A673 (cell line): ENCODE measurements around the gene BUB1B. TPM values are rescaled to one million over a fixed set of nuclear protein-coding genes. Genes with fewer than 3 reads are reported as not detected.
A peak's percentile ranks its signal among the peaks of the same experiment; 100 is the strongest.

Experiments used
- BruUV-seq: library from RNA; stranded (reverse); fragments of 400-500 nt; replicated peaks from 2 replicates; lab custom pipeline; 2021; lab: Mats Ljungman, UMichigan
- CTCF ChIA-PET: fragments of 300-600 bp; sonication (Branson Sonifier 250); formaldehyde crosslinking; loops from one replicate; lab custom pipeline; 2022; ENCODE audit warnings: antibody characterized with exemption; lab: Charles Lee
- POLR2A ChIA-PET: fragments of 300-600 bp; sonication (Branson Sonifier 250); formaldehyde crosslinking; loops from one replicate; lab custom pipeline; 2022; ENCODE audit warnings: antibody characterized with exemption; ENCODE audit not compliant: low non-redundant PET; lab: Charles Lee
- DNase-seq: peaks from one replicate; pipeline ENCODE4 v3.0.0-alpha.2; 2015; ENCODE audit warnings: low spot score
- H3K27ac ChIP-seq: fragments of 200-600 bp; sonication (generic); 2 replicates; pipeline ENCODE4 v1.5.1; 2016; ENCODE audit warnings: mixed run types, low read depth, mild to moderate bottlenecking, mixed read lengths, antibody characterized with exemption, low read length; ENCODE audit not compliant: poor library complexity, severe bottlenecking
- H3K27me3 ChIP-seq: fragments of 200-600 bp; sonication (generic); replicated peaks from 2 replicates; pipeline ENCODE4 v1.6.1; 2017; ENCODE audit warnings: mixed run types, low read depth, mild to moderate bottlenecking, mixed read lengths, antibody characterized with exemption, low read length; ENCODE audit not compliant: insufficient read depth, poor library complexity
- H3K36me3 ChIP-seq: fragments of 200-600 bp; sonication (generic); 2 replicates; pipeline ENCODE4 v1.6.1; 2016; ENCODE audit warnings: mixed run types, mild to moderate bottlenecking, mixed read lengths, antibody characterized with exemption, low read length; ENCODE audit not compliant: insufficient read depth, poor library complexity, severe bottlenecking
- H3K4me1 ChIP-seq: fragments of 200-600 bp; sonication (generic); 2 replicates; pipeline ENCODE4 v1.6.1; 2017; ENCODE audit warnings: mixed run types, mild to moderate bottlenecking, mixed read lengths, antibody characterized with exemption, low read length; ENCODE audit not compliant: insufficient read depth, poor library complexity, severe bottlenecking
- H3K4me3 ChIP-seq: fragments of 200-600 bp; sonication (generic); 2 replicates; pipeline ENCODE4 v1.5.1; 2016; ENCODE audit warnings: low read depth, mixed run types, mild to moderate bottlenecking, mixed read lengths, low read length; ENCODE audit not compliant: poor library complexity, severe bottlenecking
- H3K9me3 ChIP-seq: fragments of 200-600 bp; sonication (generic); 2 replicates; pipeline ENCODE4 v1.6.1; 2016; ENCODE audit warnings: mixed run types, low read depth, mild to moderate bottlenecking, mixed read lengths, antibody characterized with exemption, low read length; ENCODE audit not compliant: poor library complexity, severe bottlenecking
- EZH2 ChIP-seq: fragments of 200-600 bp; sonication (generic); IDR thresholded peaks from 2 replicates; pipeline ENCODE4 v1.6.1; 2017; ENCODE audit warnings: borderline replicate concordance, low read depth, mild to moderate bottlenecking, mixed read lengths, antibody characterized with exemption, low read length; ENCODE audit not compliant: poor library complexity, severe bottlenecking
- intact Hi-C: fragments of 100-400 bp; cut with micrococcal nuclease; formaldehyde crosslinking; loops from one replicate; pipeline ENCODE4 v1.10.0; 2022; ENCODE audit not compliant: unreplicated experiment
- total RNA-seq: library from RNA; stranded (reverse); gene quantifications from 2 replicates; pipeline ENCODE4 v1.2.3, GENCODE V29; 2021
- TF ChIP-seq, protein P1 (sequence below): fragments of 300-800, 200-600 bp; sonication (generic); conservative IDR thresholded peaks from 2 replicates; pipeline ENCODE4 v1.5.1; 2017; ENCODE audit warnings: low read depth, mild to moderate bottlenecking, antibody characterized with exemption, low read length, moderate library complexity, mixed read lengths

The BUB1B gene
- total RNA-seq, 1 experiment from 2014 or later: 196 TPM

DNA sequence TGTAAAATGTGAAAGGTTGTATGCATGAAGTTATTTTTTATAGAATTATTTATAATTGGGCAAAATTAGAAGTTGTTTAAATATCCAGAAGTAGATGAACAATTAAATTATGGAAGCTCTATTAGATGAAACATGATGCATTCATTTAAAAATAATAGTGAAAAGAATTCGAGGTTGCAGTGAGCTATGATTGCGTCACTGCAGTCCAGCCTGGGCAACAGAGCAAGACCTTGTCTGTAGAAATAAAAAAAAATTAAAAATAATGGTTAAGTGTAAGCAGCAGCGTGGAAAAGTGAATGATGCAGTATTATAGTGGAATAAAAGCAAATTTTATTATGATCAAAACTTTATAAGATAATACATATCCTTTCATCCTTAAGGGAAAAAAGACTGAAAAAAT is 14.3 kb downstream of the BUB1B start:
- POLR2A ChIA-PET: interaction anchor here (0.6 to 0.7 kb wide), 2 partner anchors 11 to 98 kb away, joined by 3 to 15 read pairs; no protein-coding TSS in a partner anchor
- no TSS peak for BruUV-seq

DNA sequence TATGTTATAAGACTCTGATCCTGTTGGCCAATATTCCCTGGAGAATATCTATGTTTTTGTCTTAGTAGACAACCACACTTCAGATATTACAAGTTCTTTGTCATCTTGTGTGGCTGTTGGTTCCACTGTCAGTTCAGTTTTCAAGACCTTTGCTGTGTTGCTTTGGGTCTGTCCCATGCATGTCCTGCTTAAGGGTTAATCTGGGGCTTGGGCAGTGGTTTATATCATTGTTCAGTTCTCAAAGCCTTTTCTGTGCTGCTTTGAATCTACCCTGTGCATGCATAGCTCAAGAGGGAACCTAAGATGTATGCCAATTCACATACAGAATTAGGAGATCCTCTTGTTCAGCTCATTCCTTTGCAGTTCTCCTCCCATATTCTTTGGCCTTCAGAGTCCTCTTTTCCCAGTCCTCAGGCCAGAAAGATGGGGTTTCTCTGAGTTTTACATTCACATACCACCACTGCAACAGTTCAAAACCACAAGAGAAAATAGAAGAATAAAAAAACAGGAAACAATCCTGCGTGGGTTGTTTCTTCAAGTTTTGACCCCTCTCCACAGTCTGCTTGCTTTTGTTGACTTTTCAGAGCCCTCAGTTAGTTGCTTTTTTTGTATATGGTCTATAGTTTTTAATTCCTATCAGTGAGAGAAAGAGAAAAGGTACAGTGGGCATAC is 21.6 kb downstream of the BUB1B start:
- no peaks in the 10 kb centered on the region for H3K4me1 ChIP-seq
- DNase-seq: no peak
- no peaks in the 10 kb centered on the region for H3K27me3 ChIP-seq
- peak overlapping the region; percentile 52 for H3K27ac ChIP-seq
- H3K9me3 ChIP-seq: no peaks in the 10 kb centered on the region
- ChIA-PET POLR2A (no interaction called here), CTCF (no interaction called here)
- peaks cover 92% of the 10 kb centered on the region for H3K36me3 ChIP-seq
- TF ChIP-seq, protein P1, sequence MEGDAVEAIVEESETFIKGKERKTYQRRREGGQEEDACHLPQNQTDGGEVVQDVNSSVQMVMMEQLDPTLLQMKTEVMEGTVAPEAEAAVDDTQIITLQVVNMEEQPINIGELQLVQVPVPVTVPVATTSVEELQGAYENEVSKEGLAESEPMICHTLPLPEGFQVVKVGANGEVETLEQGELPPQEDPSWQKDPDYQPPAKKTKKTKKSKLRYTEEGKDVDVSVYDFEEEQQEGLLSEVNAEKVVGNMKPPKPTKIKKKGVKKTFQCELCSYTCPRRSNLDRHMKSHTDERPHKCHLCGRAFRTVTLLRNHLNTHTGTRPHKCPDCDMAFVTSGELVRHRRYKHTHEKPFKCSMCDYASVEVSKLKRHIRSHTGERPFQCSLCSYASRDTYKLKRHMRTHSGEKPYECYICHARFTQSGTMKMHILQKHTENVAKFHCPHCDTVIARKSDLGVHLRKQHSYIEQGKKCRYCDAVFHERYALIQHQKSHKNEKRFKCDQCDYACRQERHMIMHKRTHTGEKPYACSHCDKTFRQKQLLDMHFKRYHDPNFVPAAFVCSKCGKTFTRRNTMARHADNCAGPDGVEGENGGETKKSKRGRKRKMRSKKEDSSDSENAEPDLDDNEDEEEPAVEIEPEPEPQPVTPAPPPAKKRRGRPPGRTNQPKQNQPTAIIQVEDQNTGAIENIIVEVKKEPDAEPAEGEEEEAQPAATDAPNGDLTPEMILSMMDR: no peak
- TF ChIP-seq EZH2: no peak
- intact Hi-C loops: no loop called here
- no TSS peak for BruUV-seq
- no peak overlapping the region for H3K4me3 ChIP-seq

More for the DNA sequence above, 14.3 kb downstream of the BUB1B start:
- Histone ChIP-seq H3K4me3 (no peak overlapping the region), H3K9me3 (no peaks in the 10 kb centered on the region), H3K36me3 (peaks cover 86% of the 10 kb centered on the region), H3K27me3 (no peaks in the 10 kb centered on the region), H3K27ac (no peak overlapping the region), H3K4me1 (no peaks in the 10 kb centered on the region)
- no peak for TF ChIP-seq EZH2
- DNase-seq: no peak
- CTCF ChIA-PET: no interaction called here
- intact Hi-C loops: loop anchor here (5.0 kb wide), 1 partner anchor 37 kb away; no protein-coding TSS in a partner anchor

DNA sequence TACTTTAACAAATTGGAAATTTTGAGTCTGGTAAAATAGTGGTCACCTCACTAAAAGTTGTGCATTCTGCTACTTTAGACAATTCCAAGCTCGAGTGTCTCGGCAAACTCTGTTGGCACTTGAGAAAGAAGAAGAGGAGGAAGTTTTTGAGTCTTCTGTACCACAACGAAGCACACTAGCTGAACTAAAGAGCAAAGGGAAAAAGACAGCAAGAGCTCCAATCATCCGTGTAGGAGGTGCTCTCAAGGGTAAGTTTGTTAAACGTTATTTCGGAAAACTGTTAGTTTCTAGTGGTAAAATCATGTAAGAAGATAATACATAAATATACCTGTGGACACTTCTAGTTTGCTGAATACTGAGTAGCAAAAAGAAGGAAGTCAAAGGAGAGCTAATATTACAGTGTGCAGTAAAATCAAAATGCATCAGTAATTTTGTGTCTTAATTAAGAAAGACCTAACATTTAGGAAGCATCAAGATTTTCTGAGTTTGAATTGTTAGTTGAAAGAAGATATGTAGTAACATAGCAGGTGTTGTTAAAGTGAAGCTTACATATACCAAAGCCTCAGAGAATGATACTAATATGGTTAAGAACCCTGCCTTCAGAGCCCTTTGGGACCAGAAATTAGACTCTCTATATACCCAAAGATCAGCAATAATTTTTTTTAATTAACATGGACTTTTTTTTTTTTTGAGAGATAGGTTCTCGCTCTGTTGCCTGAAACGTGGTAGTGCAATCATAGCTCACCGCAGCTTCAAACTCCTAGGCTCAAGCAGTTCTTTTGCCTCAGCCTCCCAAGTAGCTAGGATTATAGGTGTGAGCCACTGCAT is 23.0 kb downstream of the BUB1B start:
- Histone ChIP-seq H3K27ac (peak overlapping the region; percentile 26), H3K4me1 (no peaks in the 10 kb centered on the region), H3K4me3 (no peak overlapping the region), H3K27me3 (no peaks in the 10 kb centered on the region), H3K36me3 (peaks cover 95% of the 10 kb centered on the region), H3K9me3 (no peaks in the 10 kb centered on the region)
- DNase-seq: no peak
- ChIA-PET CTCF (interaction anchor here (0.7 kb wide), 1 partner anchor 21 kb away, joined by 5 read pairs; no protein-coding TSS in a partner anchor), POLR2A (interaction anchor here (0.6 kb wide), 1 partner anchor 199 kb away, joined by 3 read pairs; the partner anchor contains the start of gene KNSTRN)
- no TSS peak for BruUV-seq
- intact Hi-C loops: no loop called here
- no peak for TF ChIP-seq EZH2
- TF ChIP-seq, protein P1: no peak
